GM12878 (cell line): Measurements from ENCODE around the gene HUNK. TPM values are rescaled to one million over a fixed set of nuclear protein-coding genes. Genes with fewer than 3 reads are reported as not detected.

Experiments
- ATAC-seq: fragments of 200-7000 bp; cut with Tn5 transposase; 3 replicates; pipeline ENCODE4 v1.9.1; 2020; ENCODE audit warnings: mild to moderate bottlenecking, moderate library complexity
- BruUV-seq: library from RNA; stranded (reverse); fragments of 400-500 nt; replicated peaks from 2 replicates; lab custom pipeline; 2021; lab: Mats Ljungman, UMichigan
- CTCF ChIA-PET: fragments of 300-600 bp; sonication (Branson Sonifier 250); formaldehyde crosslinking; extraction: SDS; loops from one replicate; lab custom pipeline; 2021; ENCODE audit warnings: inconsistent platforms; lab: Yijun Ruan, JAX
- POLR2A ChIA-PET: fragments of 350-600 bp; formaldehyde crosslinking; extraction: SDS; loops from one replicate; lab custom pipeline; 2021; ENCODE audit warnings: inconsistent platforms; lab: Charles Lee
- RAD21 ChIA-PET: fragments of 300-600 bp; sonication (Branson Sonifier 250); formaldehyde crosslinking; loops from one replicate; lab custom pipeline; 2023; ENCODE audit warnings: antibody characterized with exemption; ENCODE audit not compliant: unreplicated experiment; lab: Charles Lee
- SMC1A ChIA-PET: fragments of 300-600 bp; sonication (Branson Sonifier 250); formaldehyde crosslinking; loops from one replicate; lab custom pipeline; 2023; ENCODE audit not compliant: unreplicated experiment, uncharacterized antibody; lab: Charles Lee
- DNase-seq: peaks from one replicate; pipeline ENCODE4 v3.0.0-alpha.2; 2011; ENCODE audit warnings: low read depth, low spot score
- FAIRE-seq: peaks from 3 replicates; lab custom pipeline; 2011; peaks lifted over from hg19 to GRCh38; lab: Jason Lieb, UNC
- H2AFZ ChIP-seq: 2 replicates; pipeline ENCODE4 v1.6.0; 2011; ENCODE audit warnings: low read depth, low read length, control low read depth; ENCODE audit not compliant: control insufficient read depth
- H3K27ac ChIP-seq: 2 replicates; pipeline ENCODE4 v1.5.1; 2011; ENCODE audit warnings: control low read depth; ENCODE audit not compliant: control insufficient read depth, insufficient read depth
- H3K27me3 ChIP-seq, 2 experiments: replicated peaks in 1 of 2; 2 replicates each; pipeline versions ENCODE4 v1.6.0 to v1.6.1; 2011; ENCODE audit warnings: low read length in 1 of 2; ENCODE audit not compliant: control insufficient read depth in 2 of 2, insufficient read depth in 2 of 2
- H3K36me3 ChIP-seq, 2 experiments: 2 replicates each; pipeline ENCODE4 v1.5.1; 2011; ENCODE audit warnings: low read length in 1 of 2; ENCODE audit not compliant: control insufficient read depth in 2 of 2, insufficient read depth in 2 of 2
- H3K4me1 ChIP-seq: 2 replicates; pipeline ENCODE4 v1.6.1; 2011; ENCODE audit warnings: mild to moderate bottlenecking, low read length, moderate library complexity, mixed read lengths; ENCODE audit not compliant: control insufficient read depth, insufficient read depth
- H3K4me2 ChIP-seq: 2 replicates; pipeline ENCODE4 v1.6.0; 2011; ENCODE audit warnings: control low read depth; ENCODE audit not compliant: control insufficient read depth, insufficient read depth
- H3K4me3 ChIP-seq: fragments of 200-600 bp; sonication (generic); 2 replicates; pipeline ENCODE4 v1.5.1; 2016
- H3K79me2 ChIP-seq: 2 replicates; pipeline ENCODE4 v1.6.0; 2011; ENCODE audit warnings: low read length; ENCODE audit not compliant: control insufficient read depth, insufficient read depth
- H3K9ac ChIP-seq: 2 replicates; pipeline ENCODE4 v1.8.0; 2011; ENCODE audit warnings: low read length, control low read depth, mixed read lengths; ENCODE audit not compliant: control insufficient read depth, insufficient read depth
- H3K9me3 ChIP-seq: replicated peaks from 3 replicates; pipeline ENCODE4 v1.5.1; 2011; ENCODE audit warnings: mild to moderate bottlenecking, low read length; ENCODE audit not compliant: control insufficient read depth, insufficient read depth
- H4K20me1 ChIP-seq: 2 replicates; pipeline ENCODE4 v1.6.0; 2011; ENCODE audit not compliant: control insufficient read depth, insufficient read depth
- BMI1 ChIP-seq: fragments of 450-650 bp; IDR thresholded peaks from 2 replicates; pipeline ENCODE4 v1.6.1; 2016; ENCODE audit warnings: mild to moderate bottlenecking, moderate library complexity, borderline replicate concordance
- BRCA1 ChIP-seq: IDR thresholded peaks from 2 replicates; pipeline ENCODE4 v1.6.1; 2011; ENCODE audit warnings: low read depth, low read length, improper control_type of control experiment
- EED ChIP-seq: sonication (generic); IDR thresholded peaks from 2 replicates; pipeline ENCODE4 v1.6.1; 2016; ENCODE audit warnings: antibody characterized with exemption, low read depth
- ETV6 ChIP-seq, 2 experiments: fragments of 450-650 bp in 1 of 2; IDR thresholded peaks in 1 of 2; conservative IDR thresholded peaks in 1 of 2; 2 replicates each; pipeline ENCODE4 v1.6.1; 2014; ENCODE audit warnings: antibody characterized with exemption in 1 of 2, borderline replicate concordance in 1 of 2, low read depth in 1 of 2, mild to moderate bottlenecking in 1 of 2, moderate library complexity in 1 of 2
- HDGF ChIP-seq: fragments of 450-650 bp; IDR thresholded peaks from 2 replicates; pipeline ENCODE4 v1.6.1; 2016; ENCODE audit warnings: antibody characterized with exemption
- IRF4 ChIP-seq: IDR thresholded peaks from 2 replicates; pipeline ENCODE4 v1.6.1; 2011; ENCODE audit warnings: low read depth, low read length
- KAT2A ChIP-seq: conservative IDR thresholded peaks from 2 replicates; pipeline ENCODE4 v1.6.1; 2011; ENCODE audit warnings: low read depth, low read length; ENCODE audit not compliant: control insufficient read depth
- MTA2 ChIP-seq: fragments of 450-650 bp; IDR thresholded peaks from 2 replicates; pipeline ENCODE4 v1.6.1; 2016; ENCODE audit warnings: low read depth, mild to moderate bottlenecking, moderate library complexity
- NR2C2 ChIP-seq: IDR thresholded peaks from 2 replicates; pipeline ENCODE4 v1.6.1; 2011; ENCODE audit warnings: borderline replicate concordance, low read depth; ENCODE audit not compliant: control insufficient read depth, insufficient read length
- PAX5 ChIP-seq: IDR thresholded peaks from 2 replicates; pipeline ENCODE4 v1.6.1; 2011; ENCODE audit warnings: low read depth, low read length, borderline replicate concordance
- PML ChIP-seq: IDR thresholded peaks from 2 replicates; pipeline ENCODE4 v1.6.1; 2012; ENCODE audit warnings: low read length, inconsistent platforms
- POLR2AphosphoS2 ChIP-seq: IDR thresholded peaks from 2 replicates; pipeline ENCODE4 v1.6.1; 2011; ENCODE audit warnings: low read depth, mild to moderate bottlenecking, low read length, improper control_type of control experiment, moderate library complexity
- RUNX3 ChIP-seq: IDR thresholded peaks from 2 replicates; pipeline ENCODE4 v1.6.1; 2012; ENCODE audit warnings: low read length, inconsistent platforms
- SMARCA5 ChIP-seq: fragments of 450-650 bp; IDR thresholded peaks from 2 replicates; pipeline ENCODE4 v1.6.1; 2017; ENCODE audit warnings: mild to moderate bottlenecking
- SUPT20H ChIP-seq: IDR thresholded peaks from 2 replicates; pipeline ENCODE4 v1.6.1; 2011; ENCODE audit warnings: low read depth, mild to moderate bottlenecking, low read length, moderate library complexity, borderline replicate concordance; ENCODE audit not compliant: control insufficient read depth
- YY1 ChIP-seq: IDR thresholded peaks from 2 replicates; pipeline ENCODE4 v1.6.1; 2011; ENCODE audit warnings: low read depth, mild to moderate bottlenecking, low read length
- WGBS: methylation state at CpG from one replicate; pipeline ENCODE4 v1.1.6; 2016; ENCODE audit warnings: low lambda C conversion rate; ENCODE audit not compliant: insufficient replicate concordance, insufficient coverage; ENCODE audit errors: missing lambda C conversion rate; 5-methylcytosine and 5-hydroxymethylcytosine counted together
- in situ Hi-C: fragments of 300-500 bp; cut with MboI; formaldehyde crosslinking; loops from 9 replicates; pipeline ENCODE4 v1.14.3; 2018; ENCODE audit warnings: mixed read lengths
- intact Hi-C: fragments of 100-400 bp; cut with micrococcal nuclease; formaldehyde crosslinking; loops from one replicate; pipeline ENCODE4 v1.14.2; 2022; ENCODE audit not compliant: unreplicated experiment
- polyA plus RNA-seq, 11 experiments: library from polyadenylated mRNA; depleted of rRNA in 4 of 11; unstranded in 6 of 11; stranded (reverse) in 5 of 11; fragments of >200 nt; fragmentation: Nextera tagmentation in 4 of 11; fragmentation: Illumina TruSeq in 1 of 11; extraction: Ambion mirVana in 4 of 11; extraction: Trizol in 1 of 11; gene quantifications; 1 replicate in 1 of 11; 2 replicates in 10 of 11; pipeline versions ENCODE4 v1.2.1 to v1.2.3, GENCODE V29; 2011 to 2016; ENCODE audit warnings: inconsistent platforms in 2 of 11, missing spikeins in 2 of 11, low read depth in 1 of 11
- total RNA-seq, 4 experiments: library from RNA; depleted of rRNA in 3 of 4; stranded (reverse); fragments of >200 nt in 3 of 4; fragmentation: Illumina TruSeq in 1 of 4; extraction: Trizol in 1 of 4; gene quantifications; 2 replicates each; pipeline versions ENCODE4 v1.2.1 to v1.2.3, GENCODE V29; 2013 to 2021
- TF ChIP-seq, protein P1 (sequence below): fragments of 450-650 bp; IDR thresholded peaks from 2 replicates; pipeline ENCODE4 v1.6.1; 2014; ENCODE audit warnings: mild to moderate bottlenecking
- TF ChIP-seq, protein P2 (sequence below): IDR thresholded peaks from 2 replicates; pipeline ENCODE4 v1.6.1; 2011; ENCODE audit warnings: mild to moderate bottlenecking, low read depth, low read length, moderate library complexity; ENCODE audit not compliant: insufficient replicate concordance
- TF ChIP-seq, protein P3 (sequence below): fragments of 450-650 bp; IDR thresholded peaks from 2 replicates; pipeline ENCODE4 v1.6.1; 2017; ENCODE audit warnings: mild to moderate bottlenecking, low read depth, inconsistent platforms; ENCODE audit not compliant: poor library complexity, severe bottlenecking
- TF ChIP-seq, protein P4 (sequence below): IDR thresholded peaks from 2 replicates; pipeline ENCODE4 v1.6.1; 2012; ENCODE audit warnings: low read depth, low read length, improper control_type of control experiment

Gene HUNK
- total and polyA plus RNA-seq, 10 of the 15 experiments (the other 5 are each of a cell fraction or from before 2014, with no cell fraction given), result under 0.01 to 0.14 (median 0.03) TPM; not detected in 7

DNA sequence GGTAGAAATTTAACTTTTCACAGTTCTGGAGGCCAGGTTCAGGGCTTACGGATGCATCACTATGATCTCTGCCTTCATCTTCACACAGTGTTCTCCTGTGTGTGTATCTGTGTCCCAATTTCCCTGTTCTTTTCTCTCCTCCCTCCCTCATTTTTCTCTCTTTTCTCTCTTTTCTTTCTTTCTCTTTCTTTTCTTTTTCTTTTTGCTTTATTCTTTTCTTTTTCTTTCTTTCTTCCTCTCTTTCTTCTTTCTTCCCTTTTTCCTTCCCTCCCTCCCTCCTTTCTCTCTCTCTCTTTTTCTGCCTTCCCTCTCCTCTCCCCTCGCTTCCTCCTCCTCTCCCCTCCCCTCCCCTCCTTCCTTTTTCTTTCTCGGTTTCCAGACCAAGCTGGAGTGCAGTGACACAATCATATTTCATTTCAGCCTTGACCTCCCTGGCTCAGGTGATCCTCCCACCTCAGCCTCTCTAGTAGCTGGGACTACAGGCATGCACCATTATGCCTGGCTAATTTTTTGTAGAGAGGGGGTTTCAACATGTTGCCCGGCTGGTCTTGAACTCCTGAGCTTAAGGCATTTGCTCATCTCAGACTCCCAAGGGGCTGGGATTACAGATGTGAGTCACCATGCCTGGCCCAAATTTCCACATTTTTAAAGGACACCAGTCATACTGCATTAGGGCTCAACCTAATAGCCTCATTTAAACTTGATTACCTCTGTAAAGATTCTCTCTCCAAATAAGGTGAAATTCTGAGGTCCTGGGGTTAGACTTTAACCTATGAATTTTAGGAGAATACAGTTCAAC, 115.9 kb downstream of the HUNK start:
- no peak overlapping the region for H3K4me2 ChIP-seq
- in situ Hi-C loops, result no loop called here
- H3K27ac ChIP-seq, result no peak overlapping the region
- no peaks in the 10 kb centered on the region; the same call in 2 of the 3 replicates for H3K9me3 ChIP-seq
- ChIA-PET POLR2A (interaction anchor here (0.6 kb wide), 1 partner anchor 18 kb away, joined by 4 read pairs; no protein-coding TSS in a partner anchor), CTCF (no interaction called here), SMC1A (no interaction called here), RAD21 (no interaction called here)
- H3K9ac ChIP-seq, result no peak overlapping the region
- intact Hi-C loops, result no loop called here
- H2AFZ ChIP-seq, result no peak overlapping the region
- H3K4me3 ChIP-seq, result no peak overlapping the region
- no peaks in the 10 kb centered on the region for H3K79me2 ChIP-seq
- WGBS, result 25% methylated on average over 4 of the region's 4 CpGs
- no peaks in the 10 kb centered on the region for H3K36me3 ChIP-seq
- no peak for DNase-seq
- no peak for FAIRE-seq
- H3K27me3 ChIP-seq, result no peaks in the 10 kb centered on the region
- no TSS peak for BruUV-seq
- no peak for ATAC-seq
- H4K20me1 ChIP-seq, result no peaks in the 10 kb centered on the region
- no peaks in the 10 kb centered on the region for H3K4me1 ChIP-seq
- TF ChIP-seq BMI1 (no peak), BRCA1 (no peak), IRF4 (no peak), MTA2 (no peak), SUPT20H (no peak), PAX5 (no peak), RUNX3 (no peak), PML (no peak), SMARCA5 (no peak), HDGF (no peak), ETV6 (conservative IDR thresholded peaks at IDR 0.05 in 1 of 2, IDR thresholded peaks at IDR 0.05 in 1 of 2; ENCODE audit: borderline replicate concordance in 1 of 2, low read depth in 1 of 2) (no peak), YY1 (no peak), EED (no peak), POLR2AphosphoS2 (no peak), KAT2A (no peak), NR2C2 (no peak)
- TF ChIP-seq, protein P1, sequence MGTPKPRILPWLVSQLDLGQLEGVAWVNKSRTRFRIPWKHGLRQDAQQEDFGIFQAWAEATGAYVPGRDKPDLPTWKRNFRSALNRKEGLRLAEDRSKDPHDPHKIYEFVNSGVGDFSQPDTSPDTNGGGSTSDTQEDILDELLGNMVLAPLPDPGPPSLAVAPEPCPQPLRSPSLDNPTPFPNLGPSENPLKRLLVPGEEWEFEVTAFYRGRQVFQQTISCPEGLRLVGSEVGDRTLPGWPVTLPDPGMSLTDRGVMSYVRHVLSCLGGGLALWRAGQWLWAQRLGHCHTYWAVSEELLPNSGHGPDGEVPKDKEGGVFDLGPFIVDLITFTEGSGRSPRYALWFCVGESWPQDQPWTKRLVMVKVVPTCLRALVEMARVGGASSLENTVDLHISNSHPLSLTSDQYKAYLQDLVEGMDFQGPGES, result no peak
- TF ChIP-seq, protein P2, sequence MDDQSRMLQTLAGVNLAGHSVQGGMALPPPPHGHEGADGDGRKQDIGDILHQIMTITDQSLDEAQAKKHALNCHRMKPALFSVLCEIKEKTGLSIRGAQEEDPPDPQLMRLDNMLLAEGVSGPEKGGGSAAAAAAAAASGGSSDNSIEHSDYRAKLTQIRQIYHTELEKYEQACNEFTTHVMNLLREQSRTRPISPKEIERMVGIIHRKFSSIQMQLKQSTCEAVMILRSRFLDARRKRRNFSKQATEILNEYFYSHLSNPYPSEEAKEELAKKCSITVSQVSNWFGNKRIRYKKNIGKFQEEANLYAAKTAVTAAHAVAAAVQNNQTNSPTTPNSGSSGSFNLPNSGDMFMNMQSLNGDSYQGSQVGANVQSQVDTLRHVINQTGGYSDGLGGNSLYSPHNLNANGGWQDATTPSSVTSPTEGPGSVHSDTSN, result no peak
- TF ChIP-seq, protein P3, sequence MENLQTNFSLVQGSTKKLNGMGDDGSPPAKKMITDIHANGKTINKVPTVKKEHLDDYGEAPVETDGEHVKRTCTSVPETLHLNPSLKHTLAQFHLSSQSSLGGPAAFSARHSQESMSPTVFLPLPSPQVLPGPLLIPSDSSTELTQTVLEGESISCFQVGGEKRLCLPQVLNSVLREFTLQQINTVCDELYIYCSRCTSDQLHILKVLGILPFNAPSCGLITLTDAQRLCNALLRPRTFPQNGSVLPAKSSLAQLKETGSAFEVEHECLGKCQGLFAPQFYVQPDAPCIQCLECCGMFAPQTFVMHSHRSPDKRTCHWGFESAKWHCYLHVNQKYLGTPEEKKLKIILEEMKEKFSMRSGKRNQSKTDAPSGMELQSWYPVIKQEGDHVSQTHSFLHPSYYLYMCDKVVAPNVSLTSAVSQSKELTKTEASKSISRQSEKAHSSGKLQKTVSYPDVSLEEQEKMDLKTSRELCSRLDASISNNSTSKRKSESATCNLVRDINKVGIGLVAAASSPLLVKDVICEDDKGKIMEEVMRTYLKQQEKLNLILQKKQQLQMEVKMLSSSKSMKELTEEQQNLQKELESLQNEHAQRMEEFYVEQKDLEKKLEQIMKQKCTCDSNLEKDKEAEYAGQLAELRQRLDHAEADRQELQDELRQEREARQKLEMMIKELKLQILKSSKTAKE, result no peak
- TF ChIP-seq, protein P4, sequence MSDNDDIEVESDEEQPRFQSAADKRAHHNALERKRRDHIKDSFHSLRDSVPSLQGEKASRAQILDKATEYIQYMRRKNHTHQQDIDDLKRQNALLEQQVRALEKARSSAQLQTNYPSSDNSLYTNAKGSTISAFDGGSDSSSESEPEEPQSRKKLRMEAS, result no peak
